ENCODE results near the gene ABHD17A.

DNA sequence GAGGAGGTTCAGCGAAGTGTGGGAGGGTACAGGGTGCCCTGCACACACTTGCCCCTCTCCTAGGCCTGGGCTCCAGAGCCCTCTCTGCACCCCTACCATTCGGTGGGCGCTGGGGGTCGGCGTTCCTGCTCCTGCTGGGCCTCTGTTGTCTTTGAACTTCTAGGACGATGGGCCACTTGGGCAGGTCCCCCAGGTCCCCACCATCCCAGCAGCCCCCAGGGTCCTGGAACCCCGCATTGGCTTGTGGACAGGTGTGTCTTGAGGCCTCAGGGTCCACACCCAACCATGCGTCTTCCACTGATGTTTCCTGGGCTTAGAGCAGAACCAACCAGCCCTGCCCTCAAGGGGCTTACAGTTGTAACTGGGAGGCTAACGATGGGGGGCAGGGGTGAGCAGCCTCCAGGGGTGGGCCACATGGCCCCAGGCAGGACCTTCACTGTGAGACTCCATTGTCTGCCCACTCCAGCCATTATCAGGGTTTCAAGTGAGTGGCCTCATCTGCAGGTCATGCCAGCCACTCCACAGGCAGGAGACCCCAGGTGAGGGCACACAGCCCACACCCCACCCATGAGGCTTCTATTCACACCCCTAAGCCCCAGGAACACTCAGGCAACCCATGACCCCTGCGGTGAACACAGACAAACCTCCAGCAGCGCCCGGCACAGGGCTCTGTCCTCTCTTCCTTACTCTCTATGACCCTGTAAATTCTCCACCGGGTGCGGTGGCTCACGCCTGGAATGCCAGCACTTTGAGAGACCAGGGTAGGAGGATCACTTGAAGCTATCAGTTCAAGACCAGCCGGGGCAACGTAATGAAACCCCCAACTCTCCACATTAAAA, 19.9 kb downstream of the ABHD17A start:
- TF ChIP-seq CTCF (IDR thresholded peaks at IDR 0.05) (no peak), POLR2AphosphoS5 (IDR thresholded peaks at IDR 0.05) (no peak)
